ENCODE results near the gene SOX18. TPM values are rescaled to one million over a fixed set of nuclear protein-coding genes. Genes with fewer than 3 reads are reported as not detected.

Gene SOX18
- total and polyA plus RNA-seq, 2 experiments from 2014 or later, result 0.21 TPM; not detected in 1

- TF ChIP-seq ZNF462 (CRISPR knock-in tag; IDR thresholded peaks at IDR 0.05) (no peak), EZH2 (IDR thresholded peaks at IDR 0.05; ENCODE audit: low read depth, unreplicated experiment) (no peak), POLR2AphosphoS5 (IDR thresholded peaks at IDR 0.05; ENCODE audit: low read depth) (no peak), JUNB (IDR thresholded peaks at IDR 0.05; ENCODE audit: unreplicated experiment) (no peak), CTCF (conservative IDR thresholded peaks at IDR 0.05; ENCODE audit: low read depth in 2 of 2) (no peak), CREB1 (CRISPR knock-in tag; IDR thresholded peaks at IDR 0.05; ENCODE audit: low read depth) (no peak)
Measured at GRCh38 chr20:64065062-64065973, 15.9 kb upstream of the SOX18 start (continued).

All from GM23338 (cell line).